B cell (primary cell): Measurements from ENCODE around the gene NSRP1. TPM values are rescaled to one million over a fixed set of nuclear protein-coding genes. Genes with fewer than 3 reads are reported as not detected.

Experiments used
- ATAC-seq: fragments of 200-7000 bp; cut with Tn5 transposase; one replicate; pipeline ENCODE4 v1.10.0; 2021; ENCODE audit warnings: low read depth, mild to moderate bottlenecking, moderate number of reproducible peaks, moderate library complexity
- CTCF ChIA-PET: fragments of 350-600 bp; sonication (Branson Sonifier 250); formaldehyde crosslinking; loops from one replicate; lab custom pipeline; 2021; ENCODE audit warnings: antibody characterized with exemption, inconsistent platforms; lab: Charles Lee
- POLR2A ChIA-PET: fragments of 350-600 bp; sonication (Branson Sonifier 250); formaldehyde crosslinking; loops from one replicate; lab custom pipeline; 2021; ENCODE audit warnings: antibody characterized with exemption; lab: Charles Lee
- DNase-seq: peaks from one replicate; pipeline ENCODE4 v3.0.0; 2013
- H2AFZ ChIP-seq: 2 replicates; pipeline ENCODE4 v1.6.1; 2012; ENCODE audit warnings: mild to moderate bottlenecking, low read depth, low read length; ENCODE audit not compliant: insufficient read depth, poor library complexity, severe bottlenecking
- H3K27ac ChIP-seq, 2 donors: 1 replicate in 1 of 2; 2 replicates in 1 of 2; pipeline ENCODE4 v1.5.1; 2012 to 2013; ENCODE audit warnings: low read length in 2 of 2, mild to moderate bottlenecking in 2 of 2, moderate library complexity in 1 of 2
- H3K27me3 ChIP-seq, 4 experiments: fragments of 200-600 bp in 1 of 4; sonication (generic) in 1 of 4; replicated peaks in 1 of 4; 1 replicate in 2 of 4; 2 replicates in 2 of 4; pipeline versions ENCODE4 v1.6.1 to v1.7.0; 2013 to 2016; ENCODE audit warnings: low read length in 3 of 4, mild to moderate bottlenecking in 2 of 4, mixed read lengths in 1 of 4, moderate library complexity in 1 of 4; ENCODE audit not compliant: insufficient read depth in 4 of 4, control insufficient read depth in 3 of 4; ENCODE audit errors: control extremely low read depth in 1 of 4
- H3K36me3 ChIP-seq, 2 experiments: replicated peaks in 1 of 2; 1 replicate in 1 of 2; 2 replicates in 1 of 2; pipeline versions ENCODE4 v1.6.1 to v1.7.1; 2013; ENCODE audit warnings: low read length in 1 of 2; ENCODE audit not compliant: insufficient read depth in 2 of 2, control insufficient read depth in 1 of 2; ENCODE audit errors: control extremely low read depth in 1 of 2, extremely low read depth in 1 of 2
- H3K4me1 ChIP-seq, 2 donors: fragments of 200-600 bp in 1 of 2; sonication (generic) in 1 of 2; 1 replicate in 1 of 2; 2 replicates in 1 of 2; pipeline versions ENCODE4 v1.5.1 to v1.6.1; 2013 to 2017; ENCODE audit warnings: low read length in 2 of 2; ENCODE audit not compliant: control insufficient read depth in 2 of 2, insufficient read depth in 2 of 2
- H3K4me2 ChIP-seq: replicated peaks from 2 replicates; pipeline ENCODE3; 2012; ENCODE audit warnings: mild to moderate bottlenecking, low read depth, low read length; ENCODE audit not compliant: poor library complexity, severe bottlenecking
- H3K4me3 ChIP-seq, 5 experiments: fragments of 200-600 bp in 1 of 5; sonication (generic) in 1 of 5; 1 replicate in 3 of 5; 2 replicates in 2 of 5; pipeline versions ENCODE4 v1.5.1 to v1.7.0; 2011 to 2016; ENCODE audit warnings: low read length in 4 of 5, mild to moderate bottlenecking in 4 of 5, low read depth in 2 of 5, control low read depth in 1 of 5, moderate library complexity in 1 of 5; ENCODE audit not compliant: insufficient read depth in 1 of 5; ENCODE audit errors: control extremely low read depth in 1 of 5, extremely low read depth in 1 of 5
- H3K79me2 ChIP-seq: fragments of 200-600 bp; sonication (generic); one replicate; pipeline ENCODE4 v1.6.0; 2016; ENCODE audit warnings: low read length; ENCODE audit not compliant: control insufficient read depth, insufficient read depth
- H3K9ac ChIP-seq: fragments of 200-600 bp; sonication (generic); 2 replicates; pipeline ENCODE4 v1.6.1; 2017; ENCODE audit warnings: mild to moderate bottlenecking, low read length, moderate library complexity
- H3K9me3 ChIP-seq, 3 donors: one replicate each; pipeline versions ENCODE4 v1.6.1 to v1.7.1; 2013; ENCODE audit warnings: low read length in 2 of 3; ENCODE audit not compliant: control insufficient read depth in 2 of 3, insufficient read depth in 1 of 3; ENCODE audit errors: control extremely low read depth in 1 of 3
- H4K20me1 ChIP-seq: 2 replicates; pipeline ENCODE4 v1.6.0; 2012; ENCODE audit warnings: mild to moderate bottlenecking, low read length; ENCODE audit not compliant: insufficient read depth, control insufficient read depth, poor library complexity, severe bottlenecking
- H3K27ac Mint-ChIP-seq: one replicate; pipeline ENCODE4 v1.8.0; 2021; ENCODE audit warnings: mixed read lengths
- H3K27me3 Mint-ChIP-seq: one replicate; pipeline ENCODE4 v1.8.0; 2021; ENCODE audit warnings: mixed read lengths
- H3K4me1 Mint-ChIP-seq: one replicate; pipeline ENCODE4 v1.8.0; 2021; ENCODE audit warnings: mixed read lengths
- H3K4me3 Mint-ChIP-seq: one replicate; pipeline ENCODE4 v1.8.0; 2021; ENCODE audit warnings: mixed read lengths
- H3K9me3 Mint-ChIP-seq: one replicate; pipeline ENCODE4 v1.8.0; 2022; ENCODE audit warnings: mixed read lengths; ENCODE audit not compliant: insufficient read depth
- EZH2 ChIP-seq: IDR thresholded peaks from 2 replicates; pipeline ENCODE4 v1.6.1; 2012; ENCODE audit warnings: borderline replicate concordance, low read depth, mild to moderate bottlenecking, moderate library complexity, low read length; ENCODE audit not compliant: insufficient read depth, poor library complexity, severe bottlenecking
- WGBS: methylation state at CpG from one replicate; pipeline ENCODE4 v1.1.5; 2013; ENCODE audit warnings: missing lambda C conversion rate; ENCODE audit not compliant: insufficient coverage; 5-methylcytosine and 5-hydroxymethylcytosine counted together
- intact Hi-C: fragments of 100-400 bp; cut with micrococcal nuclease; formaldehyde crosslinking; loops from one replicate; pipeline ENCODE4 v1.10.0; 2022
- polyA plus RNA-seq: library from polyadenylated mRNA; depleted of rRNA; stranded (reverse); fragments of >200 nt; gene quantifications from 2 replicates; pipeline ENCODE4 v1.2.3, GENCODE V29; 2012
- total RNA-seq, 2 donors: library from RNA; stranded (reverse); fragments of 120-200 nt in 1 of 2; gene quantifications; 1 replicate in 1 of 2; 2 replicates in 1 of 2; pipeline versions ENCODE4 v1.2.3 to v1.2.4, GENCODE V29; 2013 to 2022
- TF ChIP-seq, protein P1 (sequence below): fragments of 200-600 bp; IDR thresholded peaks from one replicate; pipeline ENCODE4 v1.8.0; 2022; ENCODE audit warnings: antibody characterized with exemption, mild to moderate bottlenecking

The NSRP1 gene
- total and polyA plus RNA-seq, 2 donors (not counting 1 experiment from before 2014, with no cell fraction given): 11.2 to 46.2 TPM

GRCh38 chr17:30103921-30104320, 12.7 kb upstream of the NSRP1 start:
- H3K9ac ChIP-seq: no peak overlapping the region
- H3K79me2 ChIP-seq: no peaks in the 10 kb centered on the region
- intact Hi-C loops: loop anchor here (1.0 kb wide), 3 partner anchors 12 to 232 kb away; partner anchors contain the start of gene NSRP1
- H3K27ac ChIP-seq: no peak overlapping the region
- H3K4me2 ChIP-seq: no peak overlapping the region
- Mint-ChIP-seq H3K9me3 (no peaks in the 10 kb centered on the region), H3K27ac (no peak overlapping the region), H3K27me3 (peaks cover under 1% of the 10 kb centered on the region), H3K4me3 (no peak overlapping the region), H3K4me1 (peaks cover 5% of the 10 kb centered on the region)
- H3K4me1 ChIP-seq: peaks cover 3 to 5% of the 10 kb centered on the region in 2 donors
- CTCF ChIA-PET: interaction anchor here (0.6 to 9.3 kb wide), 33 partner anchors 12 to 1112 kb away, joined by 3 to 218 read pairs (median 4); partner anchors contain the start of genes CPD, NSRP1 and TMIGD1
- no peaks in the 10 kb centered on the region for H4K20me1 ChIP-seq
- TF ChIP-seq EZH2: no peak
- TF ChIP-seq, protein P1, sequence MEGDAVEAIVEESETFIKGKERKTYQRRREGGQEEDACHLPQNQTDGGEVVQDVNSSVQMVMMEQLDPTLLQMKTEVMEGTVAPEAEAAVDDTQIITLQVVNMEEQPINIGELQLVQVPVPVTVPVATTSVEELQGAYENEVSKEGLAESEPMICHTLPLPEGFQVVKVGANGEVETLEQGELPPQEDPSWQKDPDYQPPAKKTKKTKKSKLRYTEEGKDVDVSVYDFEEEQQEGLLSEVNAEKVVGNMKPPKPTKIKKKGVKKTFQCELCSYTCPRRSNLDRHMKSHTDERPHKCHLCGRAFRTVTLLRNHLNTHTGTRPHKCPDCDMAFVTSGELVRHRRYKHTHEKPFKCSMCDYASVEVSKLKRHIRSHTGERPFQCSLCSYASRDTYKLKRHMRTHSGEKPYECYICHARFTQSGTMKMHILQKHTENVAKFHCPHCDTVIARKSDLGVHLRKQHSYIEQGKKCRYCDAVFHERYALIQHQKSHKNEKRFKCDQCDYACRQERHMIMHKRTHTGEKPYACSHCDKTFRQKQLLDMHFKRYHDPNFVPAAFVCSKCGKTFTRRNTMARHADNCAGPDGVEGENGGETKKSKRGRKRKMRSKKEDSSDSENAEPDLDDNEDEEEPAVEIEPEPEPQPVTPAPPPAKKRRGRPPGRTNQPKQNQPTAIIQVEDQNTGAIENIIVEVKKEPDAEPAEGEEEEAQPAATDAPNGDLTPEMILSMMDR: no peak
- H3K36me3 ChIP-seq: no peaks in the 10 kb centered on the region
- no peak overlapping the region for H3K4me3 ChIP-seq
- no CpG with 5 or more reads among the region's 1 CpG for WGBS
- DNase-seq: no peak
- H3K9me3 ChIP-seq: no peaks in the 10 kb centered on the region
- no peaks in the 10 kb centered on the region for H3K27me3 ChIP-seq
- H2AFZ ChIP-seq: no peak overlapping the region
- POLR2A ChIA-PET: interaction anchor here (1.0 kb wide), 1 partner anchor 232 kb away, joined by 6 read pairs; no protein-coding TSS in a partner anchor
- ATAC-seq: no peak
